HCT116 (cell line): ENCODE results near the gene KRTAP10-8. TPM values are rescaled to one million over a fixed set of nuclear protein-coding genes. Genes with fewer than 3 reads are reported as not detected.

Experiments used
- ATAC-seq: fragments of 200-7000 bp; cut with Tn5 transposase; 2 replicates; pipeline ENCODE4 v1.9.1; 2020; ENCODE audit warnings: mild to moderate bottlenecking, moderate library complexity
- BruUV-seq: library from RNA; stranded (reverse); fragments of 400-500 nt; replicated peaks from 2 replicates; lab custom pipeline; 2021; lab: Mats Ljungman, UMichigan
- CTCF ChIA-PET: fragments of 300-600 bp; sonication (Branson Sonifier 250); formaldehyde crosslinking; loops from one replicate; lab custom pipeline; 2021; ENCODE audit warnings: antibody characterized with exemption; lab: Charles Lee
- POLR2A ChIA-PET: fragments of 300-600, 350-600 bp; sonication (Branson Sonifier 250); formaldehyde crosslinking; loops from one replicate; lab custom pipeline; 2021; ENCODE audit warnings: antibody characterized with exemption; lab: Charles Lee
- RAD21 ChIA-PET, 2 experiments: fragments of 300-600 bp; sonication (Branson Sonifier 250); formaldehyde crosslinking; loops; one replicate each; lab custom pipeline; 2023; ENCODE audit warnings: low total read pairs in 2 of 2; ENCODE audit not compliant: uncharacterized antibody in 2 of 2, unreplicated experiment in 2 of 2, low non-redundant PET in 1 of 2; lab: Charles Lee
- DNase-seq: peaks from one replicate; pipeline ENCODE4 v3.0.0-alpha.2; 2010; ENCODE audit warnings: low read depth, low spot score
- H2AFZ ChIP-seq: fragments of 200-600 bp; shearing (Covaris generic), sonication (generic); 2 replicates; pipeline ENCODE4 v1.6.1; 2017; ENCODE audit warnings: low read depth, mixed run types, mixed read lengths, antibody characterized with exemption, low read length; ENCODE audit not compliant: poor library complexity, severe bottlenecking
- H3K27ac ChIP-seq: 2 replicates; pipeline ENCODE4 v1.5.1; 2012; ENCODE audit warnings: low read depth, low read length
- H3K27me3 ChIP-seq: fragments of 200-600 bp; sonication (generic); 2 replicates; pipeline ENCODE4 v1.6.1; 2016; ENCODE audit warnings: mixed run types, low read length, mixed read lengths; ENCODE audit not compliant: insufficient read depth
- H3K36me3 ChIP-seq, 2 experiments: fragments of 200-500 bp in 1 of 2; fragments of 200-600 bp in 1 of 2; sonication (Bioruptor generic) in 1 of 2; sonication (generic) in 1 of 2; 2 replicates each; pipeline versions ENCODE4 v1.5.1 to v1.6.1; 2014 to 2016; ENCODE audit warnings: low read length in 2 of 2, inconsistent platforms in 1 of 2, mixed read lengths in 1 of 2, mixed run types in 1 of 2; ENCODE audit not compliant: insufficient read depth in 2 of 2, control insufficient read depth in 1 of 2
- H3K4me1 ChIP-seq, 2 experiments: fragments of 200-600 bp in 1 of 2; sonication (generic) in 1 of 2; 2 replicates each; pipeline versions ENCODE4 v1.5.1 to v1.6.1; 2012 to 2017; ENCODE audit warnings: low read length in 2 of 2, inconsistent platforms in 1 of 2, mild to moderate bottlenecking in 1 of 2, mixed read lengths in 1 of 2, mixed run types in 1 of 2, moderate library complexity in 1 of 2; ENCODE audit not compliant: insufficient read depth in 2 of 2, control insufficient read depth in 1 of 2
- H3K4me2 ChIP-seq: fragments of 200-600 bp; sonication (generic); 2 replicates; pipeline ENCODE4 v1.6.1; 2017; ENCODE audit warnings: mixed run types, low read length, mixed read lengths
- H3K4me3 ChIP-seq, 2 experiments: fragments of 200-600 bp in 1 of 2; sonication (generic) in 1 of 2; replicated peaks in 1 of 2; 2 replicates each; pipeline ENCODE4 v1.5.1; 2011 to 2016; ENCODE audit warnings: low read length in 2 of 2, control low read depth in 1 of 2, low read depth in 1 of 2, mild to moderate bottlenecking in 1 of 2, mixed read lengths in 1 of 2, mixed run types in 1 of 2
- H3K79me2 ChIP-seq: fragments of 200-600 bp; sonication (generic); 2 replicates; pipeline ENCODE4 v1.6.1; 2017; ENCODE audit warnings: mild to moderate bottlenecking, mixed run types, low read length, moderate library complexity, mixed read lengths; ENCODE audit not compliant: insufficient read depth
- H3K9ac ChIP-seq: fragments of 200-600 bp; sonication (generic); 2 replicates; pipeline ENCODE4 v1.6.1; 2016; ENCODE audit warnings: low read length, mixed read lengths
- H3K9me2 ChIP-seq: fragments of 200-600 bp; sonication (generic), shearing (Covaris generic); 2 replicates; pipeline ENCODE4 v1.6.1; 2017; ENCODE audit warnings: mixed run types, mild to moderate bottlenecking, moderate library complexity; ENCODE audit not compliant: insufficient read depth
- H3K9me3 ChIP-seq, 2 experiments: fragments of 200-500 bp in 1 of 2; fragments of 200-600 bp in 1 of 2; sonication (Bioruptor generic) in 1 of 2; sonication (generic) in 1 of 2; 2 replicates each; pipeline ENCODE4 v1.6.1; 2014 to 2017; ENCODE audit warnings: low read length in 2 of 2, mixed read lengths in 2 of 2, inconsistent platforms in 1 of 2, low read depth in 1 of 2, mild to moderate bottlenecking in 1 of 2, mixed run types in 1 of 2, moderate library complexity in 1 of 2; ENCODE audit not compliant: control insufficient read depth in 1 of 2, insufficient read depth in 1 of 2
- H4K20me1 ChIP-seq: fragments of 200-600 bp; sonication (generic), shearing (Covaris generic); 2 replicates; pipeline ENCODE4 v1.6.1; 2017; ENCODE audit warnings: mixed run types, mild to moderate bottlenecking, moderate library complexity; ENCODE audit not compliant: insufficient read depth
- CBX3 ChIP-seq: IDR thresholded peaks from 2 replicates; pipeline ENCODE4 v1.6.1; 2012; ENCODE audit warnings: low read depth
- EGR1 ChIP-seq: IDR thresholded peaks from 2 replicates; pipeline ENCODE4 v1.6.1; 2012; ENCODE audit warnings: low read depth
- EZH2 ChIP-seq: fragments of 200-600 bp; sonication (generic); IDR thresholded peaks from 2 replicates; pipeline ENCODE4 v1.6.1; 2017; ENCODE audit warnings: antibody characterized with exemption, mixed run types
- EZH2phosphoT487 ChIP-seq: fragments of 200-600 bp; IDR thresholded peaks from 2 replicates; pipeline ENCODE4 v1.6.1; 2018; ENCODE audit warnings: antibody characterized with exemption, borderline replicate concordance
- FOSL1 ChIP-seq: IDR thresholded peaks from 2 replicates; pipeline ENCODE4 v1.6.1; 2012; ENCODE audit warnings: low read depth
- JUND ChIP-seq: IDR thresholded peaks from 2 replicates; pipeline ENCODE4 v1.6.1; 2012
- POLR2A ChIP-seq: IDR thresholded peaks from 2 replicates; pipeline ENCODE4 v1.7.0; 2011; ENCODE audit warnings: borderline replicate concordance; ENCODE audit not compliant: insufficient read depth, insufficient read length; ENCODE audit errors: extremely low read depth
- POLR2AphosphoS5 ChIP-seq: IDR thresholded peaks from 2 replicates; pipeline ENCODE4 v1.6.1; 2011; ENCODE audit warnings: mild to moderate bottlenecking, low read depth, low read length, moderate library complexity
- RAD21 ChIP-seq: IDR thresholded peaks from 2 replicates; pipeline ENCODE4 v1.6.1; 2012; ENCODE audit warnings: low read depth, mild to moderate bottlenecking
- SIN3A ChIP-seq: IDR thresholded peaks from 2 replicates; pipeline ENCODE4 v1.6.1; 2012; ENCODE audit warnings: low read depth
- SP1 ChIP-seq: IDR thresholded peaks from 2 replicates; pipeline ENCODE4 v1.6.1; 2012; ENCODE audit warnings: low read depth
- SRF ChIP-seq: IDR thresholded peaks from 2 replicates; pipeline ENCODE4 v1.6.1; 2012; ENCODE audit warnings: low read depth
- TCF7L2 ChIP-seq: IDR thresholded peaks from 2 replicates; pipeline ENCODE4 v1.7.0; 2011; ENCODE audit warnings: borderline replicate concordance, inconsistent platforms; ENCODE audit not compliant: insufficient read depth, insufficient read length; ENCODE audit errors: extremely low read depth
- YY1 ChIP-seq: IDR thresholded peaks from 2 replicates; pipeline ENCODE4 v1.6.1; 2011; ENCODE audit warnings: low read length, low read depth, moderate library complexity, mild to moderate bottlenecking; ENCODE audit not compliant: insufficient replicate concordance; ENCODE audit errors: extremely low read depth
- ZBTB33 ChIP-seq: IDR thresholded peaks from 2 replicates; pipeline ENCODE4 v1.6.1; 2011; ENCODE audit warnings: mild to moderate bottlenecking, low read length, moderate library complexity; ENCODE audit not compliant: insufficient replicate concordance; ENCODE audit errors: extremely low read depth
- ZFX ChIP-seq: fragments of 450-650 bp; IDR thresholded peaks from 2 replicates; pipeline ENCODE4 v1.6.1; 2017
- intact Hi-C: fragments of 100-400 bp; cut with micrococcal nuclease; formaldehyde crosslinking; loops from 2 replicates; pipeline ENCODE4 v1.10.0; 2022
- total RNA-seq: library from RNA; stranded (reverse); gene quantifications from one replicate; pipeline ENCODE4 v1.2.1, GENCODE V29; 2021; ENCODE audit not compliant: unreplicated experiment
- TF ChIP-seq, protein P1 (sequence below), 3 experiments: fragments of 200-600 bp in 1 of 3; sonication (generic) in 1 of 3; IDR thresholded peaks in 2 of 3; conservative IDR thresholded peaks in 1 of 3; 2 replicates each; pipeline ENCODE4 v1.5.1; 2012 to 2017; ENCODE audit warnings: low read depth in 2 of 3, low read length in 2 of 3, antibody characterized with exemption in 1 of 3, borderline replicate concordance in 1 of 3, control low read depth in 1 of 3, mild to moderate bottlenecking in 1 of 3, mixed read lengths in 1 of 3, mixed run types in 1 of 3, moderate library complexity in 1 of 3; ENCODE audit not compliant: insufficient read depth in 1 of 3
- TF ChIP-seq, protein P2 (sequence below): IDR thresholded peaks from 2 replicates; pipeline ENCODE4 v1.6.1; 2012

The KRTAP10-8 gene
- total RNA-seq, 1 experiment from 2014 or later: not detected

- Histone ChIP-seq H2AFZ (no peak overlapping the region), H3K9me2 (no peaks in the 10 kb centered on the region), H3K36me3 (no peaks in the 10 kb centered on the region), H3K27ac (no peak overlapping the region), H3K4me1 (no peaks in the 10 kb centered on the region), H3K9ac (no peak overlapping the region), H3K79me2 (no peaks in the 10 kb centered on the region), H3K4me2 (no peak overlapping the region), H3K27me3 (no peaks in the 10 kb centered on the region), H4K20me1 (no peaks in the 10 kb centered on the region), H3K9me3 (no peaks in the 10 kb centered on the region), H3K4me3 (no peak overlapping the region)
- ChIA-PET RAD21 (no interaction called here), POLR2A (no interaction called here), CTCF (no interaction called here)
- DNase-seq (no peak), ATAC-seq (no peak)
- no TSS peak for BruUV-seq
- TF ChIP-seq CBX3: no peak
- no peak for TF ChIP-seq EZH2
- no peak for TF ChIP-seq RAD21
- TF ChIP-seq YY1: no peak
- no peak for TF ChIP-seq SP1
- TF ChIP-seq SRF: no peak
- TF ChIP-seq ZBTB33: no peak
- no peak for TF ChIP-seq TCF7L2
- no peak for TF ChIP-seq JUND
- TF ChIP-seq FOSL1: no peak
- TF ChIP-seq SIN3A: no peak
- TF ChIP-seq, protein P1, sequence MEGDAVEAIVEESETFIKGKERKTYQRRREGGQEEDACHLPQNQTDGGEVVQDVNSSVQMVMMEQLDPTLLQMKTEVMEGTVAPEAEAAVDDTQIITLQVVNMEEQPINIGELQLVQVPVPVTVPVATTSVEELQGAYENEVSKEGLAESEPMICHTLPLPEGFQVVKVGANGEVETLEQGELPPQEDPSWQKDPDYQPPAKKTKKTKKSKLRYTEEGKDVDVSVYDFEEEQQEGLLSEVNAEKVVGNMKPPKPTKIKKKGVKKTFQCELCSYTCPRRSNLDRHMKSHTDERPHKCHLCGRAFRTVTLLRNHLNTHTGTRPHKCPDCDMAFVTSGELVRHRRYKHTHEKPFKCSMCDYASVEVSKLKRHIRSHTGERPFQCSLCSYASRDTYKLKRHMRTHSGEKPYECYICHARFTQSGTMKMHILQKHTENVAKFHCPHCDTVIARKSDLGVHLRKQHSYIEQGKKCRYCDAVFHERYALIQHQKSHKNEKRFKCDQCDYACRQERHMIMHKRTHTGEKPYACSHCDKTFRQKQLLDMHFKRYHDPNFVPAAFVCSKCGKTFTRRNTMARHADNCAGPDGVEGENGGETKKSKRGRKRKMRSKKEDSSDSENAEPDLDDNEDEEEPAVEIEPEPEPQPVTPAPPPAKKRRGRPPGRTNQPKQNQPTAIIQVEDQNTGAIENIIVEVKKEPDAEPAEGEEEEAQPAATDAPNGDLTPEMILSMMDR (IDR thresholded peaks at IDR 0.05 in 2 of 3, conservative IDR thresholded peaks at IDR 0.05 in 1 of 3; ENCODE audit: borderline replicate concordance in 1 of 3, insufficient read depth in 1 of 3, low read depth in 2 of 3, low read length in 2 of 3): no peak
- TF ChIP-seq EGR1: no peak
- no peak for TF ChIP-seq ZFX
- no peak for TF ChIP-seq EZH2phosphoT487
- TF ChIP-seq POLR2AphosphoS5: no peak
- TF ChIP-seq, protein P2, sequence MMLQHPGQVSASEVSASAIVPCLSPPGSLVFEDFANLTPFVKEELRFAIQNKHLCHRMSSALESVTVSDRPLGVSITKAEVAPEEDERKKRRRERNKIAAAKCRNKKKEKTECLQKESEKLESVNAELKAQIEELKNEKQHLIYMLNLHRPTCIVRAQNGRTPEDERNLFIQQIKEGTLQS: no peak
- no peak for TF ChIP-seq POLR2A
- intact Hi-C loops: no loop called here
These were observed 41.2 kb downstream of the KRTAP10-8 start for GRCh38 chr21:44653123-44653522.
